Nephron (organoid): ENCODE results near the gene TRIM22.

Experiments
- H3K27ac Mint-ChIP-seq, 3 experiments: 2 replicates each; pipeline ENCODE4 v1.8.0; 2020; ENCODE audit warnings: mixed read lengths in 3 of 3, mild to moderate bottlenecking in 2 of 3, moderate library complexity in 1 of 3
- H3K27me3 Mint-ChIP-seq: 2 replicates; pipeline ENCODE4 v1.8.0; 2021; ENCODE audit warnings: low read depth, mild to moderate bottlenecking, moderate library complexity, mixed read lengths
- H3K36me3 Mint-ChIP-seq: 2 replicates; pipeline ENCODE4 v1.8.0; 2020; ENCODE audit warnings: low read depth, mixed read lengths
- H3K4me1 Mint-ChIP-seq: 2 replicates; pipeline ENCODE4 v1.8.0; 2020; ENCODE audit warnings: mixed read lengths
- H3K4me3 Mint-ChIP-seq, 3 experiments: 2 replicates each; pipeline ENCODE4 v1.8.0; 2020; ENCODE audit warnings: mild to moderate bottlenecking in 3 of 3, mixed read lengths in 3 of 3, moderate library complexity in 2 of 3
- H3K9me3 Mint-ChIP-seq: 2 replicates; pipeline ENCODE4 v1.8.0; 2020; ENCODE audit warnings: mixed read lengths
- TF ChIP-seq, protein P1 (sequence below), 3 experiments: fragments of 200-600 bp; sonication (generic); IDR thresholded peaks; one replicate each; pipeline ENCODE4 v1.5.0; 2021; ENCODE audit warnings: antibody characterized with exemption in 3 of 3; ENCODE audit not compliant: unreplicated experiment in 3 of 3

Gene TRIM22

DNA sequence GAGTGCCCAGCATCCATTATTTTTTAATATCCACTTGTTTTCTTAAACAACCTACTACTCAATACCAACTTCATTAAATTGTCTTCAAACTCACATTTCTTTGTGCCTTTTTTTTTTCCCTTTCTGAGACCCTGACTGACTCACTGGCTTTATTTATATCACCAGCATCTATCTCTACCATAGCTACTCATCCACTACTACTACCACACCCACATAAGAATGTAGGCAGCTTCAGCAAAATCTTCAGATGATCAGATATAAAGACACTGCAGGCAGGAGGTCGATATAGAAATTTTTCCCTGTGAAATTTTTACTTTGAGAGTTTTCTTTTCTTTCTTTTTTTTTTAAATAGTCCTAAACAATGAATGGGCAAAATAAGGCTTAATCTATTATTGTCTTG, 48.8 kb downstream of the TRIM22 start:
- H3K27me3 Mint-ChIP-seq = no peaks in the 10 kb centered on the region
- H3K4me1 Mint-ChIP-seq = no peaks in the 10 kb centered on the region
- H3K9me3 Mint-ChIP-seq = peaks cover 4% of the 10 kb centered on the region
- H3K36me3 Mint-ChIP-seq = no peaks in the 10 kb centered on the region
- no peak overlapping the region for H3K4me3 Mint-ChIP-seq
- TF ChIP-seq, protein P1, sequence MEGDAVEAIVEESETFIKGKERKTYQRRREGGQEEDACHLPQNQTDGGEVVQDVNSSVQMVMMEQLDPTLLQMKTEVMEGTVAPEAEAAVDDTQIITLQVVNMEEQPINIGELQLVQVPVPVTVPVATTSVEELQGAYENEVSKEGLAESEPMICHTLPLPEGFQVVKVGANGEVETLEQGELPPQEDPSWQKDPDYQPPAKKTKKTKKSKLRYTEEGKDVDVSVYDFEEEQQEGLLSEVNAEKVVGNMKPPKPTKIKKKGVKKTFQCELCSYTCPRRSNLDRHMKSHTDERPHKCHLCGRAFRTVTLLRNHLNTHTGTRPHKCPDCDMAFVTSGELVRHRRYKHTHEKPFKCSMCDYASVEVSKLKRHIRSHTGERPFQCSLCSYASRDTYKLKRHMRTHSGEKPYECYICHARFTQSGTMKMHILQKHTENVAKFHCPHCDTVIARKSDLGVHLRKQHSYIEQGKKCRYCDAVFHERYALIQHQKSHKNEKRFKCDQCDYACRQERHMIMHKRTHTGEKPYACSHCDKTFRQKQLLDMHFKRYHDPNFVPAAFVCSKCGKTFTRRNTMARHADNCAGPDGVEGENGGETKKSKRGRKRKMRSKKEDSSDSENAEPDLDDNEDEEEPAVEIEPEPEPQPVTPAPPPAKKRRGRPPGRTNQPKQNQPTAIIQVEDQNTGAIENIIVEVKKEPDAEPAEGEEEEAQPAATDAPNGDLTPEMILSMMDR (IDR thresholded peaks at IDR 0.05; ENCODE audit: unreplicated experiment in 3 of 3) = no peak
- H3K27ac Mint-ChIP-seq = no peak overlapping the region

DNA sequence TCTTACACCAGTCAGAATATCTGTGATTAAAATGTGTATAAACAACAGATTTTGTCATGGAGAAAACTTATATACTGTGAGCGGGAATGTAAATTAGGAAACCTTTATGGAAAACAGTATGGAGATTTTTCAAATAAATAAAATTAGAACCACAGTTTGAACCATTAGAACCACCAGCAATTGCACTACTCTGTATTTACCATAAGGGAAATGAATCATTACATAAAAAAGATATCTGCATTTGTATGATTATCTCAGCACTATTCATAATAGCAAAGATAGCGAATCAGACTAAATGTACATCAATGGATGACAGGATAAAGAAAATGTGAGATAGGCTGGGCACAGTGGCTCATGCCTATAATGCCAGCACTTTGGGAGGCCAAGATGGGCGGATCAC, 57.0 kb downstream of the TRIM22 start:
- Mint-ChIP-seq H3K27ac (no peak overlapping the region), H3K36me3 (no peaks in the 10 kb centered on the region), H3K4me3 (no peak overlapping the region), H3K4me1 (no peaks in the 10 kb centered on the region), H3K27me3 (no peaks in the 10 kb centered on the region), H3K9me3 (no peaks in the 10 kb centered on the region)
- TF ChIP-seq, protein P1 (IDR thresholded peaks at IDR 0.05; ENCODE audit: unreplicated experiment in 3 of 3) = no peak

DNA sequence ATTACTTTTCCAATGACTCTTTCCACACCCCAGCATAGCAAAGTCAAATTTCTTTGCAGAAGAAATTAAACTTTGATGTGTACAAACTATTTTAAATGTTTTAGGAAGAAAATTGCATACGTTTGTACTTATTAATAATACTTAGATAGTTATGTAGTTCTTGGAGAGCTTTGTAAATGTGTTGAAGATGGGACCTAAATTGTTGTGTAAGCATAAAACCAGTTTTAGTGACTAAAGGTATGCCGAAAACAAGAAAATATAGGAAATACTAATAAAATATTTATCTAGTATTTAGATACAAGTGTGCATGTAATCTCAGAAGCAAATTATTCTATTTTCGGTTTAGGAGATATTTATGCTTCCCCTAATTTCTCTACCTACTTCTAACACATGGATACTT, 60.2 kb downstream of the TRIM22 start:
- Mint-ChIP-seq H3K27me3 (no peaks in the 10 kb centered on the region), H3K9me3 (no peaks in the 10 kb centered on the region), H3K27ac (no peak overlapping the region), H3K4me3 (no peak overlapping the region), H3K4me1 (no peaks in the 10 kb centered on the region), H3K36me3 (no peaks in the 10 kb centered on the region)
- TF ChIP-seq, protein P1 (IDR thresholded peaks at IDR 0.05; ENCODE audit: unreplicated experiment in 3 of 3) = no peak

DNA sequence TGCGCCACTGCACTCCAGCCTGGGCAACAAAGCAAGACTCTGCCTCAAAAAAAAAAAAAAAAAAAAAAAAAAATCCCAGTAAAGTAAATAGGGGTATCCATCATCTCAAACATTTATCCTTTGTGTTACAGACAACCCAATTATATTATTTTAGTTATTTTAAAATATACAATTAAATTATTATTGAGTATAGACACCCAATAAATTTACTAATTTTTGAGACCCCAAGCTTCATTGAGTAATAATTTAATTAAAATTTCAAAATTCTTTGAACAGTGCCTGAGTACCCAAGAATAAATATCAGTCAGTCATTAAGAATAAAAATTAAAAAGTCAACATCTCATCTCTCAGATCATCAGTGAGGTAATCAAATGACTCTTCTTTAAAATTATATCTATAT, 64.4 kb downstream of the TRIM22 start, which contains the start of gene OR52N4:
Gene OR52N4 (plus strand): TSS at position 301 of the 400 bp plus-strand sequence. CDS start 498 bp downstream, outside the sequence.
- TF ChIP-seq, protein P1 (IDR thresholded peaks at IDR 0.05; ENCODE audit: unreplicated experiment in 3 of 3) = no peak
- Mint-ChIP-seq H3K27me3 (no peaks in the 10 kb centered on the region), H3K36me3 (no peaks in the 10 kb centered on the region), H3K4me1 (no peaks in the 10 kb centered on the region), H3K4me3 (no peak within 1 kb of the TSS), H3K9me3 (no peaks in the 10 kb centered on the region), H3K27ac (no peak within 1 kb of the TSS)
